ENCODE measurements around the gene CACNA1D.

CACNA1D gene

DNA sequence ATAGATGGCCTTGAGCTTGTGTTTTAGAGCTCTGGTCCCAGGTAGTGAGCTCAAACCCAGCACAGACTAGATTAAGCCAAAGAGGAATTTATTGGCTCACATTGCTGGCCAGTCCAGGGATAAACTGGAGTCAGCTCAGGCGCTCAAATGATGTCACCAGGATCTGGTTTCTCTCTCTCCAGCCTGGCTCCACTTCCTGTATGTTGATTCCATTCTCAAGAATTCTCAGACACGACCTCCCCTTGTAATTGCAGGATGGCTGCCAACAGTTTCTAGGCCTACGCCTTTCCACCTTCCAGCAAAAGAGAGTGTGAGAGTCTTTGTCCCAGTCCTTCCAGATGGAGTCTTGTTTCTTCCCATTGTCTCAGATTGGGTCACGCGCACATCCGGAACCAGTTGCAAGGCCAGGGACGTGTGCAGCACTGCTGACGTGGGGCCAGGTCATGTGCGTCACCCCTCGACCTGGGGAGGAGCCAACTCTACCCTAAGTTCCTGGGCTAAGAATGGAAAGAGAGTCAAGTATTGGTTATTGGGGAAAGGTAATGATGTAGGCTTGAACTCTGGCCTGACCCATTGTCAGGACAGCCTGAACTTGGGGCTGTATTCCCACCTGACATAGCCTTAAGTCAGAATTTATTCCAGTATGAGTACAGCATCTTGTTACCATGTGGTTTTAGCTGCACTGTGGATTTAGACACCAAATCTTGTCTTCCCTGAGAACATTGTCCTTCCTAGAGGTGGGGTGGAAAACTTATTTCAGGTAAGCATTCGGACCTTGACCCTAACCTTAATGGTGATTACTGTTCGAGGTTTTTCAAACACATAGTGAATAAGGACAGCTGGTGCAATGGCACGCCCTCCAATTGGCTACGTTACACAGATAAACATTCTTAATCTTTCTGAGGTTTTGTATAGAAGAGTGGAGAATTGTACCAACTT is 31.6 kb downstream of the CACNA1D start:
- peaks cover 25% of the 10 kb centered on the region; the same call in 1 of the 2 replicates for H3K27me3 ChIP-seq (ENCODE audit: insufficient read depth, low read length)
- no peaks in the 10 kb centered on the region for H3K4me1 ChIP-seq (ENCODE audit: control insufficient read depth, insufficient read depth, low read length, unreplicated experiment)
- no peak overlapping the region for H3K27ac ChIP-seq (ENCODE audit: low read depth, low read length)
- no peaks in the 10 kb centered on the region for H3K36me3 ChIP-seq (ENCODE audit: insufficient read depth, low read length)
- no peak overlapping the region for H3K4me3 ChIP-seq (ENCODE audit: low read depth, low read length)
- no peak overlapping the region for H2AFZ ChIP-seq (ENCODE audit: low read length, unreplicated experiment)
- H3K79me2 ChIP-seq (ENCODE audit: control insufficient read depth, insufficient read depth, low read length, unreplicated experiment) = no peaks in the 10 kb centered on the region

DNA sequence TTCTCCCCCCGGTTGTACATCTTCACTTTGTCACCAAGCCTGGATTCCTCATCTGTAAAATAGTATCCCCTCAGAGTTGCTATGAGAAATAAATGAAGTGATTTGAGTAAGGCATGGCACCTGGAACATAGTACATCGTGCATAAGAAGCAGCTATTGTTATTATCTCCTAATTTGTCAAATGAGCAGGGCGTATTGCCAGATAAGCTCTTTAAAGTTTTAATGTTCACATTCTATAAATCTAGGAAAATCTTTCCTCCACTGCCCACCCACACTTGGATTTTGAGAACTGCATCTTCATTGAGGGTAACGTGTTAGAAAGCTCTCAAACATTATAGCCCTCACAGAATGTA is 32.3 kb downstream of the CACNA1D start:
- H3K27me3 ChIP-seq (ENCODE audit: insufficient read depth, low read length) = peaks cover 25% of the 10 kb centered on the region; the same call in 1 of the 2 replicates
- no peaks in the 10 kb centered on the region for H3K4me1 ChIP-seq (ENCODE audit: control insufficient read depth, insufficient read depth, low read length, unreplicated experiment)
- H3K79me2 ChIP-seq (ENCODE audit: control insufficient read depth, insufficient read depth, low read length, unreplicated experiment) = no peaks in the 10 kb centered on the region
- no peak overlapping the region for H3K4me3 ChIP-seq (ENCODE audit: low read depth, low read length)
- H3K27ac ChIP-seq (ENCODE audit: low read depth, low read length) = no peak overlapping the region
- H2AFZ ChIP-seq (ENCODE audit: low read length, unreplicated experiment) = no peak overlapping the region
- H3K36me3 ChIP-seq (ENCODE audit: insufficient read depth, low read length) = no peaks in the 10 kb centered on the region

- H3K36me3 ChIP-seq (ENCODE audit: insufficient read depth, low read length) = no peaks in the 10 kb centered on the region
- H3K27ac ChIP-seq (ENCODE audit: low read depth, low read length) = no peak overlapping the region
- no peaks in the 10 kb centered on the region for H3K4me1 ChIP-seq (ENCODE audit: control insufficient read depth, insufficient read depth, low read length, unreplicated experiment)
- no peak overlapping the region for H3K4me3 ChIP-seq (ENCODE audit: low read depth, low read length)
- no peaks in the 10 kb centered on the region for H3K79me2 ChIP-seq (ENCODE audit: control insufficient read depth, insufficient read depth, low read length, unreplicated experiment)
- no peak overlapping the region for H2AFZ ChIP-seq (ENCODE audit: low read length, unreplicated experiment)
- H3K27me3 ChIP-seq (ENCODE audit: insufficient read depth, low read length) = peaks cover 44% of the 10 kb centered on the region
These were observed 35.8 kb downstream of the CACNA1D start for GRCh38 chr3:53530205-53530604.

- H2AFZ ChIP-seq (ENCODE audit: low read length, unreplicated experiment) = no peak overlapping the region
- H3K27me3 ChIP-seq (ENCODE audit: insufficient read depth, low read length) = peaks cover 57% of the 10 kb centered on the region
- no peaks in the 10 kb centered on the region for H3K36me3 ChIP-seq (ENCODE audit: insufficient read depth, low read length)
- H3K4me1 ChIP-seq (ENCODE audit: control insufficient read depth, insufficient read depth, low read length, unreplicated experiment) = no peaks in the 10 kb centered on the region
- no peak overlapping the region for H3K4me3 ChIP-seq (ENCODE audit: low read depth, low read length)
- H3K79me2 ChIP-seq (ENCODE audit: control insufficient read depth, insufficient read depth, low read length, unreplicated experiment) = no peaks in the 10 kb centered on the region
- H3K27ac ChIP-seq (ENCODE audit: low read depth, low read length) = no peak overlapping the region
These were observed 37.3 kb downstream of the CACNA1D start for GRCh38 chr3:53531749-53532148.

DNA sequence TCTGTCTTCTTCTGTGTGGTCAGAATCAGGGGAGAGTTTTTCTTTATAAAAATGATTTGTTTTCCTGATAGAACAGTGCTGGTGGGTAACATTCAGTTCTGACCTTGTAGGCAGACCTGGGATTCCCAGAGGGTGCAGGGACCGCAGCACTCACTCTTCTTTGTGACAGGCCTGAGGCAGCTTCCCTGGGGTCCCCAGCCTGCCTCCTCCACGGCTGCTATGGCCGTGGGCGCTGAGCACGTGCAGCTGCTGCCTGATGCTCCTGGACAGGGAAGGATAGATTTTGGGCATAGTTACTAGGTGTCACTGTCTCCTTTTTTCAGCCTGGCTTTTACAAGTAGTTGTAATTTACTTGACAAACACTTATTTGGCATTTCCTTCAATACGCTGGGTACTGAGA is 39.1 kb downstream of the CACNA1D start:
- no peaks in the 10 kb centered on the region for H3K36me3 ChIP-seq (ENCODE audit: insufficient read depth, low read length)
- H3K4me1 ChIP-seq (ENCODE audit: control insufficient read depth, insufficient read depth, low read length, unreplicated experiment) = no peaks in the 10 kb centered on the region
- no peaks in the 10 kb centered on the region for H3K79me2 ChIP-seq (ENCODE audit: control insufficient read depth, insufficient read depth, low read length, unreplicated experiment)
- peaks cover 47% of the 10 kb centered on the region for H3K27me3 ChIP-seq (ENCODE audit: insufficient read depth, low read length)
- no peak overlapping the region for H3K27ac ChIP-seq (ENCODE audit: low read depth, low read length)
- H3K4me3 ChIP-seq (ENCODE audit: low read depth, low read length) = no peak overlapping the region
- no peak overlapping the region for H2AFZ ChIP-seq (ENCODE audit: low read length, unreplicated experiment)

GRCh38 chr3:53534216-53534615 is 39.8 kb downstream of the CACNA1D start:
- Histone ChIP-seq H3K27ac (ENCODE audit: low read depth, low read length) (no peak overlapping the region), H3K4me1 (ENCODE audit: control insufficient read depth, insufficient read depth, low read length, unreplicated experiment) (no peaks in the 10 kb centered on the region), H3K4me3 (ENCODE audit: low read depth, low read length) (no peak overlapping the region)

GRCh38 chr3:53534676-53535400 is 40.4 kb downstream of the CACNA1D start:
- no peaks in the 10 kb centered on the region for H3K4me1 ChIP-seq (ENCODE audit: control insufficient read depth, insufficient read depth, low read length, unreplicated experiment)
- no peak overlapping the region for H3K27ac ChIP-seq (ENCODE audit: low read depth, low read length)
- no peak overlapping the region for H2AFZ ChIP-seq (ENCODE audit: low read length, unreplicated experiment)
- H3K27me3 ChIP-seq (ENCODE audit: insufficient read depth, low read length) = peaks cover 43% of the 10 kb centered on the region
- H3K36me3 ChIP-seq (ENCODE audit: insufficient read depth, low read length) = no peaks in the 10 kb centered on the region
- H3K79me2 ChIP-seq (ENCODE audit: control insufficient read depth, insufficient read depth, low read length, unreplicated experiment) = no peaks in the 10 kb centered on the region
- no peak overlapping the region for H3K4me3 ChIP-seq (ENCODE audit: low read depth, low read length)

More at GRCh38 chr3:53534216-53534615, 39.8 kb downstream of the CACNA1D start:
- Histone ChIP-seq H3K79me2 (ENCODE audit: control insufficient read depth, insufficient read depth, low read length, unreplicated experiment) (no peaks in the 10 kb centered on the region), H3K27me3 (ENCODE audit: insufficient read depth, low read length) (peaks cover 47% of the 10 kb centered on the region), H2AFZ (ENCODE audit: low read length, unreplicated experiment) (no peak overlapping the region), H3K36me3 (ENCODE audit: insufficient read depth, low read length) (no peaks in the 10 kb centered on the region)

GRCh38 chr3:53536282-53536681 is 41.9 kb downstream of the CACNA1D start:
- Histone ChIP-seq H3K4me1 (ENCODE audit: control insufficient read depth, insufficient read depth, low read length, unreplicated experiment) (no peaks in the 10 kb centered on the region), H3K36me3 (ENCODE audit: insufficient read depth, low read length) (no peaks in the 10 kb centered on the region), H3K79me2 (ENCODE audit: control insufficient read depth, insufficient read depth, low read length, unreplicated experiment) (no peaks in the 10 kb centered on the region), H3K4me3 (ENCODE audit: low read depth, low read length) (no peak overlapping the region), H3K27me3 (ENCODE audit: insufficient read depth, low read length) (peaks cover 35% of the 10 kb centered on the region), H2AFZ (ENCODE audit: low read length, unreplicated experiment) (no peak overlapping the region), H3K27ac (ENCODE audit: low read depth, low read length) (no peak overlapping the region)

DNA sequence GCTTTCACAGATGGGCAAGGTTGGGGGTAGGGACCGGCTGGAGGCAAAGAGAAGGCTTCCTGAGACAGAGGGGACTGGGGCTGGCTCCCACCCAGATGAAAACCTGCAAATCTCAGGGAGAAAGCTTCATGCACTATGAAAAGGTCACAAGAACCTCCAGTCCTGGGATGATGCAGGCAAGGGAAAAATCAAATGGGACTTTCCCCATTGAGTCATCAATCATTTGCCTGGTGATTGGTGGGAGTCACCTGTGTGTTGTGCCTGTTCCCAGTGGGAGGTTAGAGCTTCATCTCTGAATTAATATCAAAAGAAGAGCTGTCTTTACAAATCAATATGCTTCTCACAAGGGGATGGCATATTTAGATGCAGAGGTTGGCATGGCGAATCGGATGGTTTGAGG is 49.9 kb downstream of the CACNA1D start:
- no peaks in the 10 kb centered on the region for H3K36me3 ChIP-seq (ENCODE audit: insufficient read depth, low read length)
- H3K79me2 ChIP-seq (ENCODE audit: control insufficient read depth, insufficient read depth, low read length, unreplicated experiment) = no peaks in the 10 kb centered on the region
- H3K4me3 ChIP-seq (ENCODE audit: low read depth, low read length) = no peak overlapping the region
- H3K27me3 ChIP-seq (ENCODE audit: insufficient read depth, low read length) = 0 out of 2 replicates have a peak, but pooled peaks cover 4% of the 10 kb centered on the region
- no peaks in the 10 kb centered on the region for H3K4me1 ChIP-seq (ENCODE audit: control insufficient read depth, insufficient read depth, low read length, unreplicated experiment)
- H2AFZ ChIP-seq (ENCODE audit: low read length, unreplicated experiment) = no peak overlapping the region
- no peak overlapping the region for H3K27ac ChIP-seq (ENCODE audit: low read depth, low read length)

DNA sequence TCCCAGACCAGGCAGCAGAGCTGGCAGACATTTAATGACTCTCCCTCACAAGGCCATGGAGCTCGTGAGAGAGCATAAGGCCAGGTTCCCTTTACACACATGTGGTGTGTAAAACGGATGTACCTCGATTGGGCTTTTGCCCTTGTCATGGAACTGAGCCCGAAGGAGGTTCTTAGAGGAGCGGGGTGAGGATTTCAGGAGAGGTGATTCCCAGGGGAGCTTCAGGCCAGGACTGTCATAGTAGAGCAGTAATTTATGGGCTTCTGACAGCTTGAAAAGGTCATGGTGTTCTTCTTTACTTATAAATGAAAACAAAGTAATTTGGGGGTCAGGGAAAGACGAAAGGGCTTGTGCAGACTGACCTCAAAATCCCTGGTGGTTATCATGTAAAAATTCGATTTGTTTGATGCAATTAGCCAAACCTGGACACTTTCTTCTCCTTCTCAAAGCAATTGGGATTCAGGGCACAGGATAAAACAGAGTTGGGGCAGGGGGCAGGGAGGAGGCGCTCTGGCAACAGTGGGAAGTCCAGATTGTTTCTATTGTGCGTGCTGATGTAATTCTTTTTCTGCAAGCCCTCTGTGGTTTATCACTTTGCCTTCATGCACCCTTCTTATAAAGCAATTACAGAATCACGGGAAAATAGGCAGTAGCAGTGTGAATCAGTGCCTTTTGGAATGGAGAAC is 51.0 kb downstream of the CACNA1D start:
- no peaks in the 10 kb centered on the region for H3K79me2 ChIP-seq (ENCODE audit: control insufficient read depth, insufficient read depth, low read length, unreplicated experiment)
- H2AFZ ChIP-seq (ENCODE audit: low read length, unreplicated experiment) = no peak overlapping the region
- no peaks in the 10 kb centered on the region for H3K4me1 ChIP-seq (ENCODE audit: control insufficient read depth, insufficient read depth, low read length, unreplicated experiment)
- 0 out of 2 replicates have a peak, but pooled peaks cover 13% of the 10 kb centered on the region for H3K27me3 ChIP-seq (ENCODE audit: insufficient read depth, low read length)
- no peak overlapping the region for H3K27ac ChIP-seq (ENCODE audit: low read depth, low read length)
- H3K4me3 ChIP-seq (ENCODE audit: low read depth, low read length) = no peak overlapping the region
- no peaks in the 10 kb centered on the region for H3K36me3 ChIP-seq (ENCODE audit: insufficient read depth, low read length)

All from ACC112 (cell line).